ENCODE results near the gene HELB. TPM values are rescaled to one million over a fixed set of nuclear protein-coding genes. Genes with fewer than 3 reads are reported as not detected.

The HELB gene
- total and polyA plus RNA-seq, 4 donors: 0.63 to 16.4 (median 2.5) TPM

- no peaks in the 10 kb centered on the region for H3K4me1 ChIP-seq (ENCODE audit: control insufficient read depth in 5 of 5, insufficient read depth in 5 of 5, low read length in 5 of 5)
- H3K9me3 ChIP-seq (ENCODE audit: control insufficient read depth in 4 of 4, insufficient read depth in 3 of 4, low read length in 3 of 4): peaks cover 0 to 13% (median 6%) of the 10 kb centered on the region in 4 donors
- no peak overlapping the region for H3K4me3 ChIP-seq
- no peak overlapping the region for H3K27ac ChIP-seq (ENCODE audit: low read depth in 1 of 2, low read length in 1 of 2)
- TF ChIP-seq, protein P1, sequence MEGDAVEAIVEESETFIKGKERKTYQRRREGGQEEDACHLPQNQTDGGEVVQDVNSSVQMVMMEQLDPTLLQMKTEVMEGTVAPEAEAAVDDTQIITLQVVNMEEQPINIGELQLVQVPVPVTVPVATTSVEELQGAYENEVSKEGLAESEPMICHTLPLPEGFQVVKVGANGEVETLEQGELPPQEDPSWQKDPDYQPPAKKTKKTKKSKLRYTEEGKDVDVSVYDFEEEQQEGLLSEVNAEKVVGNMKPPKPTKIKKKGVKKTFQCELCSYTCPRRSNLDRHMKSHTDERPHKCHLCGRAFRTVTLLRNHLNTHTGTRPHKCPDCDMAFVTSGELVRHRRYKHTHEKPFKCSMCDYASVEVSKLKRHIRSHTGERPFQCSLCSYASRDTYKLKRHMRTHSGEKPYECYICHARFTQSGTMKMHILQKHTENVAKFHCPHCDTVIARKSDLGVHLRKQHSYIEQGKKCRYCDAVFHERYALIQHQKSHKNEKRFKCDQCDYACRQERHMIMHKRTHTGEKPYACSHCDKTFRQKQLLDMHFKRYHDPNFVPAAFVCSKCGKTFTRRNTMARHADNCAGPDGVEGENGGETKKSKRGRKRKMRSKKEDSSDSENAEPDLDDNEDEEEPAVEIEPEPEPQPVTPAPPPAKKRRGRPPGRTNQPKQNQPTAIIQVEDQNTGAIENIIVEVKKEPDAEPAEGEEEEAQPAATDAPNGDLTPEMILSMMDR (IDR thresholded peaks at IDR 0.05; ENCODE audit: control extremely low read depth, extremely low read depth): no peak
- no peak overlapping the region for H3K9ac ChIP-seq (ENCODE audit: insufficient read depth in 1 of 2, low read length in 2 of 2)
- WGBS, 2 donors: 99 to 100% methylated on average over 2 of the region's 2 CpGs
- DNase-seq (no peak), ATAC-seq (ENCODE audit: insufficient read depth, low FRiP score) (no peak)
- H3K36me3 ChIP-seq (ENCODE audit: control insufficient read depth in 4 of 4, insufficient read depth in 4 of 4, low read length in 4 of 4): peaks cover 7 to 21% (median 11%) of the 10 kb centered on the region in 4 donors
- H3K27me3 ChIP-seq (ENCODE audit: control insufficient read depth in 3 of 3, insufficient read depth in 3 of 3, low read length in 2 of 3): no peaks in the 10 kb centered on the region
These were observed 35.2 kb downstream of the HELB start for GRCh38 chr12:66337381-66338010.

DNA sequence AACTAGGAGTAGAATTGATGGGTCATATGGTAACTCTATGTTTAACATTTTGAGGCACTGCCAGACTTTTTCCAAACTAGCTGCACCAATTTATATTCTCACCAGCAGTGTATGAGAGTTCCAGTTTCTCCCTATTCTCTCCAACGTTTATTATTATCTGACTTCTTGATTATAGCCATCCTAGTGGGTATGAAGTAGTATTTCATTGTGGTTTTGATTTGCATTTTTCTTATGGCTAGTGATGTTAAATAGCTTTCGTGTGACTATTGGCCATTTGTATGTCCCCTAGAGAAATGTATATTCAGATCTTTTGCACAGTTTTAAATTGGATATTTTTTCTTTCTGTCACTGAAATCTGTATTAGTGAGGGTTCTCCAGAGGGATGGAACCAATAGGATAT is 37.8 kb downstream of the HELB start:
- ATAC-seq (ENCODE audit: insufficient read depth, low FRiP score): no peak
- Histone ChIP-seq H3K9me3 (ENCODE audit: control insufficient read depth in 4 of 4, insufficient read depth in 3 of 4, low read length in 3 of 4) (peaks cover 0 to 14% (median 7%) of the 10 kb centered on the region in 4 donors), H3K27me3 (ENCODE audit: control insufficient read depth in 3 of 3, insufficient read depth in 3 of 3, low read length in 2 of 3) (no peaks in the 10 kb centered on the region), H3K9ac (ENCODE audit: insufficient read depth in 1 of 2, low read length in 2 of 2) (no peak overlapping the region), H3K36me3 (ENCODE audit: control insufficient read depth in 4 of 4, insufficient read depth in 4 of 4, low read length in 4 of 4) (peaks cover 7 to 21% (median 13%) of the 10 kb centered on the region in 4 donors), H3K4me1 (ENCODE audit: control insufficient read depth in 5 of 5, insufficient read depth in 5 of 5, low read length in 5 of 5) (no peaks in the 10 kb centered on the region), H3K4me3 (no peak overlapping the region), H3K27ac (ENCODE audit: low read depth in 1 of 2, low read length in 1 of 2) (no peak overlapping the region)
- no peak for DNase-seq
- TF ChIP-seq, protein P1 (IDR thresholded peaks at IDR 0.05; ENCODE audit: control extremely low read depth, extremely low read depth): no peak
- WGBS, 2 donors: 96 to 98% methylated on average over 2 of the region's 2 CpGs

- H3K27me3 ChIP-seq (ENCODE audit: control insufficient read depth in 3 of 3, insufficient read depth in 3 of 3, low read length in 2 of 3): no peaks in the 10 kb centered on the region
- DNase-seq (no peak), ATAC-seq (ENCODE audit: insufficient read depth, low FRiP score) (no peak)
- H3K36me3 ChIP-seq (ENCODE audit: control insufficient read depth in 4 of 4, insufficient read depth in 4 of 4, low read length in 4 of 4): peaks cover 7 to 21% (median 13%) of the 10 kb centered on the region in 4 donors
- peaks cover 0 to 14% (median 7%) of the 10 kb centered on the region in 4 donors for H3K9me3 ChIP-seq (ENCODE audit: control insufficient read depth in 4 of 4, insufficient read depth in 3 of 4, low read length in 3 of 4)
- TF ChIP-seq, protein P1 (IDR thresholded peaks at IDR 0.05; ENCODE audit: control extremely low read depth, extremely low read depth): no peak
- 99 to 100% methylated on average over 4 of the region's 4 CpGs for WGBS, 2 donors
- H3K27ac ChIP-seq (ENCODE audit: low read depth in 1 of 2, low read length in 1 of 2): no peak overlapping the region
- H3K4me1 ChIP-seq (ENCODE audit: control insufficient read depth in 5 of 5, insufficient read depth in 5 of 5, low read length in 5 of 5): no peaks in the 10 kb centered on the region
- no peak overlapping the region for H3K9ac ChIP-seq (ENCODE audit: insufficient read depth in 1 of 2, low read length in 2 of 2)
- no peak overlapping the region for H3K4me3 ChIP-seq
These were observed 38.8 kb downstream of the HELB start for GRCh38 chr12:66341126-66341525.
